Neural cell (in vitro differentiated cells): ENCODE results near the gene TECTB. TPM values are rescaled to one million over a fixed set of nuclear protein-coding genes. Genes with fewer than 3 reads are reported as not detected.

Experiments
- H2AFZ ChIP-seq: fragments of 200-600, 300-800 bp; sonication (generic), shearing (Covaris generic); 2 replicates; pipeline ENCODE4 v1.6.0; 2014; ENCODE audit warnings: low read depth, mild to moderate bottlenecking, antibody characterized with exemption, low read length, moderate library complexity
- H3F3A ChIP-seq: fragments of 200-600 bp; shearing (Covaris generic); 2 replicates; pipeline ENCODE4 v1.6.1; 2016; ENCODE audit warnings: mild to moderate bottlenecking, moderate library complexity, mixed read lengths, antibody characterized with exemption, low read length; ENCODE audit not compliant: insufficient read depth, poor library complexity, severe bottlenecking
- H3K27ac ChIP-seq: fragments of 200-600, 300-800 bp; sonication (generic), shearing (Covaris generic); 2 replicates; pipeline ENCODE4 v1.5.1; 2014; ENCODE audit warnings: mild to moderate bottlenecking, low read length, moderate library complexity
- H3K27me3 ChIP-seq: fragments of 300-800, 200-600 bp; sonication (generic), shearing (Covaris generic); 2 replicates; pipeline ENCODE4 v1.6.0; 2014; ENCODE audit warnings: mild to moderate bottlenecking, low read depth, low read length, moderate library complexity; ENCODE audit not compliant: insufficient read depth
- H3K36me3 ChIP-seq: fragments of 300-800, 200-600 bp; sonication (generic), shearing (Covaris generic); 2 replicates; pipeline ENCODE4 v1.5.1; 2014; ENCODE audit warnings: mild to moderate bottlenecking, antibody characterized with exemption, low read length, moderate library complexity; ENCODE audit not compliant: insufficient read depth
- H3K4me2 ChIP-seq: fragments of 300-800, 200-600 bp; sonication (generic), shearing (Covaris generic); 2 replicates; pipeline ENCODE4 v1.6.0; 2014; ENCODE audit warnings: mild to moderate bottlenecking, low read length
- H3K4me3 ChIP-seq: fragments of 300-800, 200-600 bp; sonication (generic), shearing (Covaris generic); 2 replicates; pipeline ENCODE4 v1.5.1; 2014; ENCODE audit warnings: mild to moderate bottlenecking, low read length, moderate library complexity
- H3K79me2 ChIP-seq: fragments of 200-600 bp; shearing (Covaris generic); replicated peaks from 2 replicates; pipeline ENCODE4 v1.6.0; 2014; ENCODE audit warnings: mild to moderate bottlenecking, low read length, moderate library complexity; ENCODE audit not compliant: insufficient read depth
- H3K9ac ChIP-seq: fragments of 300-800, 200-600 bp; sonication (generic), shearing (Covaris generic); 2 replicates; pipeline ENCODE4 v1.6.1; 2016; ENCODE audit warnings: mild to moderate bottlenecking, low read length, mixed read lengths
- H3K9me2 ChIP-seq: fragments of 200-600 bp; shearing (Covaris generic); 2 replicates; pipeline ENCODE4 v1.6.1; 2016; ENCODE audit warnings: mild to moderate bottlenecking, low read length, mixed read lengths; ENCODE audit not compliant: insufficient read depth
- H3K9me3 ChIP-seq: fragments of 200-600, 300-800 bp; sonication (generic), shearing (Covaris generic); 2 replicates; pipeline ENCODE4 v1.6.1; 2016; ENCODE audit warnings: mild to moderate bottlenecking, mixed run types, low read length, moderate library complexity, mixed read lengths
- H4K20me1 ChIP-seq: fragments of 200-600 bp; shearing (Covaris generic); 2 replicates; pipeline ENCODE4 v1.6.1; 2016; ENCODE audit warnings: mild to moderate bottlenecking, mixed run types; ENCODE audit not compliant: insufficient read depth
- CTCF ChIP-seq: fragments of 450-650 bp; IDR thresholded peaks from 2 replicates; pipeline ENCODE4 v1.5.1; 2014; ENCODE audit warnings: antibody characterized with exemption, mild to moderate bottlenecking, moderate library complexity; ENCODE audit not compliant: poor library complexity, severe bottlenecking
- EP300 ChIP-seq: fragments of 450-650 bp; conservative IDR thresholded peaks from 2 replicates; pipeline ENCODE4 v1.6.1; 2014; ENCODE audit warnings: antibody characterized with exemption, mild to moderate bottlenecking, moderate library complexity; ENCODE audit not compliant: poor library complexity, severe bottlenecking
- MXI1 ChIP-seq: fragments of 450-650 bp; conservative IDR thresholded peaks from 2 replicates; pipeline ENCODE4 v1.6.1; 2014; ENCODE audit warnings: antibody characterized with exemption, mild to moderate bottlenecking; ENCODE audit not compliant: poor library complexity, severe bottlenecking
- POLR2AphosphoS5 ChIP-seq: IDR thresholded peaks from 2 replicates; pipeline ENCODE4 v1.6.1; 2012
- RAD21 ChIP-seq: fragments of 450-650 bp; conservative IDR thresholded peaks from 2 replicates; pipeline ENCODE4 v1.6.1; 2014; ENCODE audit warnings: antibody characterized with exemption, mild to moderate bottlenecking, moderate library complexity
- SMC3 ChIP-seq: fragments of 450-650 bp; conservative IDR thresholded peaks from 2 replicates; pipeline ENCODE4 v1.6.1; 2014; ENCODE audit warnings: antibody characterized with exemption, mild to moderate bottlenecking, moderate library complexity; ENCODE audit not compliant: poor library complexity
- TAF1 ChIP-seq: IDR thresholded peaks from 2 replicates; pipeline ENCODE4 v1.6.1; 2012; ENCODE audit warnings: low read depth
- polyA plus RNA-seq: library from polyadenylated mRNA; depleted of rRNA; stranded (reverse); fragments of >200 nt; gene quantifications from 2 replicates; pipeline ENCODE4 v1.2.3, GENCODE V29; 2014
- TF ChIP-seq, protein P1 (sequence below): IDR thresholded peaks from 2 replicates; pipeline ENCODE4 v1.6.1; 2012; ENCODE audit warnings: borderline replicate concordance

The TECTB gene
- polyA plus RNA-seq, 1 donor from 2014 or later = not detected

- H3K4me3 ChIP-seq = no peak overlapping the region
- no peaks in the 10 kb centered on the region for H3K36me3 ChIP-seq
- no peak overlapping the region for H3K27ac ChIP-seq
- no peaks in the 10 kb centered on the region for H3K27me3 ChIP-seq
- H3K4me2 ChIP-seq = no peak overlapping the region
- H4K20me1 ChIP-seq = no peaks in the 10 kb centered on the region
- TF ChIP-seq POLR2AphosphoS5 (no peak), EP300 (no peak)
- H3K79me2 ChIP-seq = no peaks in the 10 kb centered on the region
- no peaks in the 10 kb centered on the region for H3K9me2 ChIP-seq
- H3K9me3 ChIP-seq = no peaks in the 10 kb centered on the region
- H3K9ac ChIP-seq = no peak overlapping the region
- H3F3A ChIP-seq = no peaks in the 10 kb centered on the region
- no peak overlapping the region for H2AFZ ChIP-seq
Observed at GRCh38 chr10:112243713-112244112, 39.5 kb upstream of the TECTB start.

DNA sequence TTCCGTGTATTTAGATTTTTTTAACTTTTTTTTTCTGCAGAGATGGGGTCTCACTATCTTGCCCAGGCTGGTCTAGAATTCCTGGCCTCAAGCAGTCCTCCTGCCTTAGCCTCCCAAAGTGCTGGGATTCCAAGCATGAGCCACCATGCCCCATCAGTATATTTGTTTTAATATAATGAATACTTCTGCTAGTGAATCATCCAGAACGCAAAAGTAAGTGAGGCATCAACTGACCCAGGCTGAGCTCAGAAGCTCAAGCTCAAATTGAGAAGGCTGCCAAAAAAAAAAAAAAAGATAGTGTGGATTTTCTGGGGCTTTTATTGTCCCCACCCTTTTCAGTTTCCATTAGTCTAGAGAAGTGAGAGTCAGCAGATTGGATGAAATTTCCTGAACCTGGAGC, 39.0 kb upstream of the TECTB start:
- Histone ChIP-seq H3K4me2 (no peak overlapping the region), H3K27ac (no peak overlapping the region), H3F3A (no peaks in the 10 kb centered on the region), H3K9me3 (no peaks in the 10 kb centered on the region), H4K20me1 (no peaks in the 10 kb centered on the region), H2AFZ (no peak overlapping the region), H3K79me2 (no peaks in the 10 kb centered on the region), H3K36me3 (no peaks in the 10 kb centered on the region), H3K9me2 (no peaks in the 10 kb centered on the region), H3K4me3 (no peak overlapping the region), H3K9ac (no peak overlapping the region), H3K27me3 (no peaks in the 10 kb centered on the region)
- TF ChIP-seq CTCF = no peak
- no peak for TF ChIP-seq TAF1
- TF ChIP-seq SMC3 = no peak
- TF ChIP-seq RAD21 = no peak

DNA sequence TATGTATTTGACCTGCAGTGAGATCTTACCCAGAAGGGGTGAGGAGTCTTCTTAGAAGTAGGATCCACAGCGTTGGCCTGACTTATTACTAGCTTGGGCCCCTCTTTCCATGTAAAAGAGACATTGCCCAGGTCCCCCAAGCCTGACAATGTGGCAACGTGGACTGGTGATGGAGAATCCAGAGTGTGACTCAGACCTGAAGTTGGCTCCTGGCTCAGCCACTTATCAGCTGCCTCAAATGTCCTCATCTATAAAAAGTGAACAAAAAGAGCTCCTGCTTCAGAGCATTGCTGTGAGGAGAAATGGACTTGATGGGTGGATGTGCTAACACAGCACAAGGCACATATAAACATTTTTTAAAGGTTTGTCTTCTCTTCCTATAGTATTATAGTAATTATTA, 35.4 kb upstream of the TECTB start:
- no peaks in the 10 kb centered on the region for H3K9me3 ChIP-seq
- no peak overlapping the region for H2AFZ ChIP-seq
- H3K79me2 ChIP-seq = no peaks in the 10 kb centered on the region
- no peaks in the 10 kb centered on the region for H3F3A ChIP-seq
- no peak overlapping the region for H3K27ac ChIP-seq
- no peak overlapping the region for H3K4me3 ChIP-seq
- H4K20me1 ChIP-seq = no peaks in the 10 kb centered on the region
- H3K4me2 ChIP-seq = no peak overlapping the region
- TF ChIP-seq, protein P1, sequence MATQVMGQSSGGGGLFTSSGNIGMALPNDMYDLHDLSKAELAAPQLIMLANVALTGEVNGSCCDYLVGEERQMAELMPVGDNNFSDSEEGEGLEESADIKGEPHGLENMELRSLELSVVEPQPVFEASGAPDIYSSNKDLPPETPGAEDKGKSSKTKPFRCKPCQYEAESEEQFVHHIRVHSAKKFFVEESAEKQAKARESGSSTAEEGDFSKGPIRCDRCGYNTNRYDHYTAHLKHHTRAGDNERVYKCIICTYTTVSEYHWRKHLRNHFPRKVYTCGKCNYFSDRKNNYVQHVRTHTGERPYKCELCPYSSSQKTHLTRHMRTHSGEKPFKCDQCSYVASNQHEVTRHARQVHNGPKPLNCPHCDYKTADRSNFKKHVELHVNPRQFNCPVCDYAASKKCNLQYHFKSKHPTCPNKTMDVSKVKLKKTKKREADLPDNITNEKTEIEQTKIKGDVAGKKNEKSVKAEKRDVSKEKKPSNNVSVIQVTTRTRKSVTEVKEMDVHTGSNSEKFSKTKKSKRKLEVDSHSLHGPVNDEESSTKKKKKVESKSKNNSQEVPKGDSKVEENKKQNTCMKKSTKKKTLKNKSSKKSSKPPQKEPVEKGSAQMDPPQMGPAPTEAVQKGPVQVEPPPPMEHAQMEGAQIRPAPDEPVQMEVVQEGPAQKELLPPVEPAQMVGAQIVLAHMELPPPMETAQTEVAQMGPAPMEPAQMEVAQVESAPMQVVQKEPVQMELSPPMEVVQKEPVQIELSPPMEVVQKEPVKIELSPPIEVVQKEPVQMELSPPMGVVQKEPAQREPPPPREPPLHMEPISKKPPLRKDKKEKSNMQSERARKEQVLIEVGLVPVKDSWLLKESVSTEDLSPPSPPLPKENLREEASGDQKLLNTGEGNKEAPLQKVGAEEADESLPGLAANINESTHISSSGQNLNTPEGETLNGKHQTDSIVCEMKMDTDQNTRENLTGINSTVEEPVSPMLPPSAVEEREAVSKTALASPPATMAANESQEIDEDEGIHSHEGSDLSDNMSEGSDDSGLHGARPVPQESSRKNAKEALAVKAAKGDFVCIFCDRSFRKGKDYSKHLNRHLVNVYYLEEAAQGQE = no peak
- no peak for TF ChIP-seq TAF1
- TF ChIP-seq SMC3 = no peak
- TF ChIP-seq EP300 = no peak
- no peak for TF ChIP-seq MXI1
- no peak for TF ChIP-seq RAD21
- no peak for TF ChIP-seq CTCF
- no peaks in the 10 kb centered on the region for H3K36me3 ChIP-seq
- H3K9ac ChIP-seq = no peak overlapping the region
- H3K27me3 ChIP-seq = no peaks in the 10 kb centered on the region
- H3K9me2 ChIP-seq = no peaks in the 10 kb centered on the region
